ENCODE results near the gene MLLT3.

The MLLT3 gene

GRCh38 chr9:20650313-20650712, 28.0 kb upstream of the MLLT3 start:
- H3K9ac ChIP-seq (ENCODE audit: low read depth, low read length): no peak overlapping the region
- H3K27me3 ChIP-seq (ENCODE audit: insufficient read depth, low read length): no peaks in the 10 kb centered on the region

GRCh38 chr9:20649381-20649780, 27.1 kb upstream of the MLLT3 start:
- no peaks in the 10 kb centered on the region for H3K9me3 ChIP-seq (ENCODE audit: insufficient read depth, low read depth, low read length)
- H3K27ac ChIP-seq (ENCODE audit: low read length): no peak overlapping the region
- no peaks in the 10 kb centered on the region for H3K27me3 ChIP-seq (ENCODE audit: insufficient read depth, low read length)
- H3K36me3 ChIP-seq (ENCODE audit: insufficient read depth, low read depth, low read length): no peaks in the 10 kb centered on the region
- H3K4me3 ChIP-seq (ENCODE audit: low read length): no peak overlapping the region
- H3K4me1 ChIP-seq (ENCODE audit: insufficient read depth, low read length): no peaks in the 10 kb centered on the region
- no peak overlapping the region for H3K9ac ChIP-seq (ENCODE audit: low read depth, low read length)

More at GRCh38 chr9:20650313-20650712, 28.0 kb upstream of the MLLT3 start:
- no peaks in the 10 kb centered on the region for H3K36me3 ChIP-seq (ENCODE audit: insufficient read depth, low read depth, low read length)
- H3K4me3 ChIP-seq (ENCODE audit: low read length): no peak overlapping the region
- no peak overlapping the region for H3K27ac ChIP-seq (ENCODE audit: low read length)
- no peaks in the 10 kb centered on the region for H3K4me1 ChIP-seq (ENCODE audit: insufficient read depth, low read length)
- H3K9me3 ChIP-seq (ENCODE audit: insufficient read depth, low read depth, low read length): no peaks in the 10 kb centered on the region; the same call in 1 of the 2 replicates

- H3K36me3 ChIP-seq (ENCODE audit: insufficient read depth, low read depth, low read length): no peaks in the 10 kb centered on the region
- H3K27me3 ChIP-seq (ENCODE audit: insufficient read depth, low read length): no peaks in the 10 kb centered on the region
- no peak overlapping the region for H3K27ac ChIP-seq (ENCODE audit: low read length)
- no peaks in the 10 kb centered on the region for H3K9me3 ChIP-seq (ENCODE audit: insufficient read depth, low read depth, low read length)
- H3K4me3 ChIP-seq (ENCODE audit: low read length): no peak overlapping the region
- H3K4me1 ChIP-seq (ENCODE audit: insufficient read depth, low read length): no peaks in the 10 kb centered on the region
- no peak overlapping the region for H3K9ac ChIP-seq (ENCODE audit: low read depth, low read length)
These were observed 24.4 kb upstream of the MLLT3 start for GRCh38 chr9:20646656-20647055.

- Histone ChIP-seq H3K27ac (ENCODE audit: low read length) (no peak overlapping the region), H3K9me3 (ENCODE audit: insufficient read depth, low read depth, low read length) (no peaks in the 10 kb centered on the region), H3K4me1 (ENCODE audit: insufficient read depth, low read length) (no peaks in the 10 kb centered on the region), H3K36me3 (ENCODE audit: insufficient read depth, low read depth, low read length) (no peaks in the 10 kb centered on the region), H3K27me3 (ENCODE audit: insufficient read depth, low read length) (no peaks in the 10 kb centered on the region), H3K9ac (ENCODE audit: low read depth, low read length) (no peak overlapping the region), H3K4me3 (ENCODE audit: low read length) (no peak overlapping the region)
These were observed 21.4 kb upstream of the MLLT3 start for GRCh38 chr9:20643660-20644059.

GRCh38 chr9:20642045-20642444, 19.7 kb upstream of the MLLT3 start:
- no peak overlapping the region for H3K4me3 ChIP-seq (ENCODE audit: low read length)
- H3K27ac ChIP-seq (ENCODE audit: low read length): no peak overlapping the region

GRCh38 chr9:20640331-20641187, 18.3 kb upstream of the MLLT3 start:
- Histone ChIP-seq H3K36me3 (ENCODE audit: insufficient read depth, low read depth, low read length) (no peaks in the 10 kb centered on the region), H3K9me3 (ENCODE audit: insufficient read depth, low read depth, low read length) (no peaks in the 10 kb centered on the region), H3K27me3 (ENCODE audit: insufficient read depth, low read length) (no peaks in the 10 kb centered on the region), H3K4me1 (ENCODE audit: insufficient read depth, low read length) (peaks cover 14% of the 10 kb centered on the region), H3K27ac (ENCODE audit: low read length) (no peak overlapping the region), H3K9ac (ENCODE audit: low read depth, low read length) (no peak overlapping the region), H3K4me3 (ENCODE audit: low read length) (no peak overlapping the region)

More at GRCh38 chr9:20642045-20642444, 19.7 kb upstream of the MLLT3 start:
- peaks cover 4% of the 10 kb centered on the region; the same call in 1 of the 2 replicates for H3K4me1 ChIP-seq (ENCODE audit: insufficient read depth, low read length)
- no peaks in the 10 kb centered on the region for H3K36me3 ChIP-seq (ENCODE audit: insufficient read depth, low read depth, low read length)
- no peaks in the 10 kb centered on the region for H3K27me3 ChIP-seq (ENCODE audit: insufficient read depth, low read length)
- H3K9ac ChIP-seq (ENCODE audit: low read depth, low read length): no peak overlapping the region
- no peaks in the 10 kb centered on the region for H3K9me3 ChIP-seq (ENCODE audit: insufficient read depth, low read depth, low read length)

- Histone ChIP-seq H3K4me1 (ENCODE audit: insufficient read depth, low read length) (peaks cover 22% of the 10 kb centered on the region), H3K9ac (ENCODE audit: low read depth, low read length) (peak overlapping the region; percentile 14; the same call in 1 of the 2 replicates), H3K9me3 (ENCODE audit: insufficient read depth, low read depth, low read length) (no peaks in the 10 kb centered on the region), H3K4me3 (ENCODE audit: low read length) (no peak overlapping the region), H3K27me3 (ENCODE audit: insufficient read depth, low read length) (no peaks in the 10 kb centered on the region), H3K27ac (ENCODE audit: low read length) (no peak overlapping the region), H3K36me3 (ENCODE audit: insufficient read depth, low read depth, low read length) (no peaks in the 10 kb centered on the region)
These were observed 14.7 kb upstream of the MLLT3 start for GRCh38 chr9:20636888-20637440.

GRCh38 chr9:20634895-20635294, 12.6 kb upstream of the MLLT3 start:
- H3K4me1 ChIP-seq (ENCODE audit: insufficient read depth, low read length): peaks cover 22% of the 10 kb centered on the region
- H3K4me3 ChIP-seq (ENCODE audit: low read length): no peak overlapping the region
- no peak overlapping the region for H3K27ac ChIP-seq (ENCODE audit: low read length)
- H3K9ac ChIP-seq (ENCODE audit: low read depth, low read length): no peak overlapping the region
- H3K27me3 ChIP-seq (ENCODE audit: insufficient read depth, low read length): no peaks in the 10 kb centered on the region
- H3K36me3 ChIP-seq (ENCODE audit: insufficient read depth, low read depth, low read length): no peaks in the 10 kb centered on the region
- no peaks in the 10 kb centered on the region for H3K9me3 ChIP-seq (ENCODE audit: insufficient read depth, low read depth, low read length)

- Histone ChIP-seq H3K4me1 (ENCODE audit: insufficient read depth, low read length) (peaks cover 22% of the 10 kb centered on the region), H3K4me3 (ENCODE audit: low read length) (no peak overlapping the region), H3K9ac (ENCODE audit: low read depth, low read length) (no peak overlapping the region), H3K27ac (ENCODE audit: low read length) (no peak overlapping the region), H3K27me3 (ENCODE audit: insufficient read depth, low read length) (no peaks in the 10 kb centered on the region), H3K9me3 (ENCODE audit: insufficient read depth, low read depth, low read length) (no peaks in the 10 kb centered on the region), H3K36me3 (ENCODE audit: insufficient read depth, low read depth, low read length) (no peaks in the 10 kb centered on the region)
These were observed 10.4 kb upstream of the MLLT3 start for GRCh38 chr9:20632705-20633104.

- Histone ChIP-seq H3K27me3 (ENCODE audit: insufficient read depth, low read length) (no peaks in the 10 kb centered on the region), H3K4me1 (ENCODE audit: insufficient read depth, low read length) (peaks cover 6% of the 10 kb centered on the region), H3K9me3 (ENCODE audit: insufficient read depth, low read depth, low read length) (no peaks in the 10 kb centered on the region)
These were observed 8.1 kb upstream of the MLLT3 start for GRCh38 chr9:20630241-20630943.

GRCh38 chr9:20625003-20625349, 2.7 kb upstream of the MLLT3 start:
- peaks cover 41% of the 10 kb centered on the region for H3K27me3 ChIP-seq (ENCODE audit: insufficient read depth, low read length)
- H3K9ac ChIP-seq (ENCODE audit: low read depth, low read length): no peak overlapping the region
- no peaks in the 10 kb centered on the region for H3K36me3 ChIP-seq (ENCODE audit: insufficient read depth, low read depth, low read length)
- H3K4me1 ChIP-seq (ENCODE audit: insufficient read depth, low read length): peaks cover 5% of the 10 kb centered on the region
- H3K27ac ChIP-seq (ENCODE audit: low read length): no peak overlapping the region
- H3K9me3 ChIP-seq (ENCODE audit: insufficient read depth, low read depth, low read length): no peaks in the 10 kb centered on the region
- H3K4me3 ChIP-seq (ENCODE audit: low read length): peak overlapping the region; percentile 77; the same call in 1 of the 2 replicates

More at GRCh38 chr9:20630241-20630943, 8.1 kb upstream of the MLLT3 start:
- H3K36me3 ChIP-seq (ENCODE audit: insufficient read depth, low read depth, low read length): no peaks in the 10 kb centered on the region
- H3K4me3 ChIP-seq (ENCODE audit: low read length): no peak overlapping the region
- no peak overlapping the region for H3K9ac ChIP-seq (ENCODE audit: low read depth, low read length)
- no peak overlapping the region for H3K27ac ChIP-seq (ENCODE audit: low read length)
